Loucy (cell line): ENCODE data around the gene PLCB3.

Experiments
- CTCF ChIP-seq: fragments of 200-600 bp; sonication (generic); conservative IDR thresholded peaks from 2 replicates; pipeline ENCODE4 v1.5.1; 2014; ENCODE audit warnings: mild to moderate bottlenecking, antibody characterized with exemption, low read length
- EZH2phosphoT487 ChIP-seq: fragments of 200-600 bp; IDR thresholded peaks from 2 replicates; pipeline ENCODE4 v1.6.1; 2018; ENCODE audit warnings: antibody characterized with exemption, mild to moderate bottlenecking, moderate library complexity, borderline replicate concordance

- TF ChIP-seq CTCF (peak; percentile 37), EZH2phosphoT487 (no peak)
Observed at GRCh38 chr11:64317961-64318765, 66.8 kb downstream of the PLCB3 start, which contains the start of gene PRDX5.
